C4-2B (cell line): ENCODE measurements around the gene ANTKMT.

Experiments used
- CTCF ChIP-seq: fragments of 450-650 bp; conservative IDR thresholded peaks from 2 replicates; pipeline ENCODE4 v1.5.1; 2017; ENCODE audit warnings: mild to moderate bottlenecking
- ZFX ChIP-seq: fragments of 450-650 bp; IDR thresholded peaks from 2 replicates; pipeline ENCODE4 v1.6.1; 2017

DNA sequence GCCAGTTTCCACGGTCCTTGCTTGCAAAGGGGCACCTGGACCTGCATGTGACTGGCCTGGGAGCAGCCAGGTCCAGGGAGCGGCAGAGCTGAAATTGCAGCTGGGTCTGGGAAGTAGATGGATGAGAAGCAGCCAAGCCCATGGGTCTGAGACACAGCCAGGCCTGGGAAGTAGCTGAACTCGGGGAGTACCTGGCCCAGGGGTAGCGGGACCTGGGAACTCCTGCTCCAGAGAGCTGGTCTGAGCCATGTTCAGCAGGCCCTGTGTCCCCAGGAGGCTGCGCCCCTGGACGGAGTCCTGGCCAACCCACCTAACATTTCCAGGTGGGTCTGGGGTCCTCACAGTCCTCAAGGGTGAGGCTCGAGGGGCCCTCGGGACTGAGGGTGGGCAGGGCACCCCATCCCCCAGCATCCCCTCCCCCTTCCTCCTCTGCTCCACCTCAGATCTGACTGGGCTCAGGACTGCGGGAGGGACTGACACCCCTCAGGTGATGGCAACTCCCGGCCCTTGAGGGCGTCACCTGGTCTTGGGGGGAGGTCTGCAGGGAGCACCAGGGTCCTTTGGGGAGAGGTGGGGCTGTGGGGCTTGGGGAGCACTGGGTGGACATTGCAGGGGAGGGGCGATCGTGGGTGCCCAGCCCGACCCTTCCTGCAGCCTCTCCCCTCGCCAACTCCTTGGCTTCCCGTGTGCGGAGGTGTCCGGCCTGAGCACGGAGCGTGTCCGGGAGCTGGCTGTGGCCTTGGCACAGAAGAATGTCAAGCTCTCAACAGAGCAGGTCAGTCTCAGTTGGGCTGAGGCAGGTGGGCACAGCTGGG, 42.6 kb downstream of the ANTKMT start:
- no peak for TF ChIP-seq CTCF
- TF ChIP-seq ZFX, result no peak
